Lung (tissue), 12 donors: Measurements from ENCODE around the gene KLHDC4. TPM values are rescaled to one million over a fixed set of nuclear protein-coding genes. Genes with fewer than 3 reads are reported as not detected.
"Not testable (repeated sequence)": the region's sequence is repeated elsewhere in the genome, so short reads cannot be mapped to it uniquely, and the experiment has no call there.

Experiments
- ATAC-seq: fragments of 200-7000 bp; cut with Tn5 transposase; one replicate; pipeline ENCODE4 v1.9.1; 2020; ENCODE audit warnings: moderate number of reproducible peaks; ENCODE audit not compliant: insufficient read depth, low FRiP score
- DNase-seq, 3 donors: peaks; one replicate each; pipeline ENCODE4 v3.0.0-alpha.2; 2013 to 2017
- H3K27ac ChIP-seq, 2 donors: one replicate each; pipeline ENCODE4 v1.5.1; 2013; ENCODE audit warnings: mild to moderate bottlenecking in 2 of 2, moderate library complexity in 2 of 2, control low read depth in 1 of 2, inconsistent platforms in 1 of 2, low read depth in 1 of 2, low read length in 1 of 2
- H3K27me3 ChIP-seq, 3 donors: one replicate each; pipeline ENCODE4 v1.5.1; 2013; ENCODE audit warnings: low read length in 2 of 3; ENCODE audit not compliant: control insufficient read depth in 3 of 3, insufficient read depth in 3 of 3
- H3K36me3 ChIP-seq, 4 donors: one replicate each; pipeline ENCODE4 v1.5.1; 2013; ENCODE audit warnings: low read length in 4 of 4, mild to moderate bottlenecking in 1 of 4, moderate library complexity in 1 of 4; ENCODE audit not compliant: control insufficient read depth in 4 of 4, insufficient read depth in 4 of 4
- H3K4me1 ChIP-seq, 5 donors: one replicate each; pipeline ENCODE4 v1.5.1; 2013; ENCODE audit warnings: low read length in 5 of 5, mild to moderate bottlenecking in 2 of 5, moderate library complexity in 1 of 5; ENCODE audit not compliant: control insufficient read depth in 5 of 5, insufficient read depth in 5 of 5
- H3K4me3 ChIP-seq: one replicate; pipeline ENCODE4 v1.5.1; 2013; ENCODE audit warnings: mild to moderate bottlenecking, control low read depth, moderate library complexity
- H3K9ac ChIP-seq, 2 donors: one replicate each; pipeline ENCODE4 v1.5.1; 2013; ENCODE audit warnings: low read length in 2 of 2, control low read depth in 1 of 2; ENCODE audit not compliant: insufficient read depth in 1 of 2
- H3K9me3 ChIP-seq, 4 donors: one replicate each; pipeline ENCODE4 v1.5.1; 2013; ENCODE audit warnings: low read length in 3 of 4, mild to moderate bottlenecking in 1 of 4, moderate library complexity in 1 of 4; ENCODE audit not compliant: control insufficient read depth in 4 of 4, insufficient read depth in 3 of 4
- CTCF ChIP-seq: IDR thresholded peaks from 2 replicates; pipeline ENCODE4 v1.5.1; 2012; ENCODE audit warnings: mild to moderate bottlenecking; ENCODE audit errors: control extremely low read depth, extremely low read depth
- WGBS, 2 donors: extraction: QIAGEN DNeasy Blood & Tissue Kit; methylation state at CpG; one replicate each; pipeline ENCODE4 v1.1.7; 2013; 5-methylcytosine and 5-hydroxymethylcytosine counted together
- polyA plus RNA-seq, 2 donors: library from polyadenylated mRNA; stranded (reverse); fragments of 200-250 nt; gene quantifications; one replicate each; pipeline ENCODE4 v1.2.1, GENCODE V29; 2013
- total RNA-seq, 2 donors: library from RNA; depleted of rRNA in 1 of 2; stranded (reverse); fragments of >200 nt in 1 of 2; gene quantifications; one replicate each; pipeline ENCODE4 v1.2.1, GENCODE V29; 2014 to 2021
- donor health status: control.
- donor health status: control.
- donor health status: Bipolar disorder and iron deficiency.
- donor health status: healthy.
- donor health status: DM: yes; HTN: yes; CAD: no.

KLHDC4 gene
- total and polyA plus RNA-seq, 4 donors: 23.3 to 48.4 (median 38.4) TPM

GRCh38 chr16:87778830-87779579 lies 13.2 kb upstream of the KLHDC4 start:
- ATAC-seq (peak; percentile 88), DNase-seq (peak; percentile 87 to 92 (median 92))
- peak overlapping the region in 1 of 2 donors; percentile 16 for H3K27ac ChIP-seq
- no peaks in the 10 kb centered on the region for H3K9me3 ChIP-seq
- H3K4me1 ChIP-seq: peaks cover 0 to 10% (median 0%) of the 10 kb centered on the region in 5 donors
- TF ChIP-seq CTCF: peak; percentile 97
- H3K36me3 ChIP-seq: no peaks in the 10 kb centered on the region
- 21 to 25% methylated on average over 41 of the region's 41 CpGs for WGBS, 2 donors
- no peak overlapping the region for H3K9ac ChIP-seq
- no peak overlapping the region for H3K4me3 ChIP-seq
- no peaks in the 10 kb centered on the region for H3K27me3 ChIP-seq

- H3K4me3 ChIP-seq: no peak overlapping the region
- no peak for ATAC-seq
- no peak for TF ChIP-seq CTCF
- H3K4me1 ChIP-seq: peaks cover 0 to 10% (median 0%) of the 10 kb centered on the region in 5 donors
- no peak overlapping the region for H3K9ac ChIP-seq
- WGBS, 2 donors: 80 to 92% methylated on average over 13 of the region's 13 CpGs
- DNase-seq: no peak
- no peaks in the 10 kb centered on the region for H3K27me3 ChIP-seq
- H3K27ac ChIP-seq: no peak overlapping the region
- H3K36me3 ChIP-seq: no peaks in the 10 kb centered on the region
- H3K9me3 ChIP-seq: no peaks in the 10 kb centered on the region
Observed at GRCh38 chr16:87778476-87778829, 12.7 kb upstream of the KLHDC4 start.

GRCh38 chr16:87773836-87774235 lies 8.1 kb upstream of the KLHDC4 start:
- H3K36me3 ChIP-seq, ATAC-seq, H3K27ac ChIP-seq, H3K9me3 ChIP-seq, H3K4me1 ChIP-seq, H3K4me3 ChIP-seq, H3K9ac ChIP-seq, H3K27me3 ChIP-seq, DNase-seq: not testable (repeated sequence)
- WGBS, 2 donors: 86 to 91% methylated on average over 16 of the region's 16 CpGs

GRCh38 chr16:87767456-87767855 lies 1.7 kb upstream of the KLHDC4 start:
- H3K4me1 ChIP-seq: peaks cover 0 to 11% (median 0%) of the 10 kb centered on the region in 5 donors
- not testable (repeated sequence) for H3K9ac ChIP-seq, H3K27ac ChIP-seq, DNase-seq, ATAC-seq, H3K27me3 ChIP-seq, H3K4me3 ChIP-seq, H3K9me3 ChIP-seq
- 90 to 91% methylated on average over 4 of the region's 4 CpGs for WGBS, 2 donors
- H3K36me3 ChIP-seq: peaks cover 0 to 11% (median 4%) of the 10 kb centered on the region in 4 donors
